H1 (cell line): ENCODE results near the gene CLEC10A. TPM values are rescaled to one million over a fixed set of nuclear protein-coding genes. Genes with fewer than 3 reads are reported as not detected.

Experiments
- CTCF ChIA-PET: fragments of 300-600 bp; sonication (Branson Sonifier 250); formaldehyde crosslinking; loops from one replicate; lab custom pipeline; 2021; ENCODE audit not compliant: partially characterized antibody; lab: Charles Lee
- POLR2A ChIA-PET: fragments of 300-600 bp; sonication (Branson Sonifier 250); formaldehyde crosslinking; loops from one replicate; lab custom pipeline; 2021; ENCODE audit warnings: inconsistent platforms; ENCODE audit not compliant: partially characterized antibody; lab: Charles Lee
- DNase-seq, 2 experiments: peaks; one replicate each; pipeline versions ENCODE4 v3.0.0 to v3.0.0-alpha.2; 2010 to 2022; ENCODE audit warnings: low spot score in 2 of 2, low read depth in 1 of 2, mixed read lengths in 1 of 2
- FAIRE-seq: peaks from 2 replicates; lab custom pipeline; 2011; peaks lifted over from hg19 to GRCh38; lab: Jason Lieb, UNC
- H2AFZ ChIP-seq: 2 replicates; pipeline ENCODE4 v1.8.1; 2012; ENCODE audit warnings: low read length, inconsistent platforms
- H2AK5ac ChIP-seq: 2 replicates; pipeline ENCODE4 v1.6.1; 2013; ENCODE audit warnings: low read depth, low read length
- H2BK120ac ChIP-seq: replicated peaks from 2 replicates; pipeline ENCODE3; 2013; ENCODE audit warnings: low read depth, low read length, inconsistent platforms
- H2BK12ac ChIP-seq: 2 replicates; pipeline ENCODE4 v1.6.1; 2013; ENCODE audit warnings: low read depth, low read length
- H2BK15ac ChIP-seq: 2 replicates; pipeline ENCODE4 v1.6.1; 2013; ENCODE audit warnings: low read length
- H2BK20ac ChIP-seq: 2 replicates; pipeline ENCODE4 v1.6.1; 2013; ENCODE audit warnings: low read length
- H2BK5ac ChIP-seq: 2 replicates; pipeline ENCODE4 v1.6.1; 2013; ENCODE audit warnings: low read depth, low read length
- H3K14ac ChIP-seq: 2 replicates; pipeline ENCODE4 v1.6.1; 2013; ENCODE audit warnings: inconsistent platforms; ENCODE audit not compliant: insufficient read length
- H3K18ac ChIP-seq: 2 replicates; pipeline ENCODE4 v1.6.1; 2013; ENCODE audit warnings: low read length; ENCODE audit errors: extremely low read depth
- H3K23ac ChIP-seq: 2 replicates; pipeline ENCODE4 v1.6.1; 2013; ENCODE audit warnings: inconsistent platforms; ENCODE audit not compliant: insufficient read length
- H3K23me2 ChIP-seq: 2 replicates; pipeline ENCODE4 v1.6.1; 2013; ENCODE audit warnings: low read depth, low read length
- H3K27ac ChIP-seq: 2 replicates; pipeline ENCODE4 v1.6.1; 2011; ENCODE audit warnings: low read depth, low read length, inconsistent platforms
- H3K27me3 ChIP-seq, 4 experiments: replicated peaks in 1 of 4; 1 replicate in 1 of 4; 2 replicates in 3 of 4; pipeline versions ENCODE4 v1.6.1 to v1.8.1; 2011 to 2013; ENCODE audit warnings: low read length in 3 of 4, mild to moderate bottlenecking in 3 of 4, inconsistent platforms in 2 of 4, mixed read lengths in 2 of 4, moderate library complexity in 1 of 4; ENCODE audit not compliant: control insufficient read depth in 3 of 4, insufficient read depth in 3 of 4; ENCODE audit errors: extremely low read depth in 1 of 4
- H3K36me3 ChIP-seq, 4 experiments: 2 replicates each; pipeline versions ENCODE4 v1.6.1 to v1.8.1; 2011 to 2013; ENCODE audit warnings: mild to moderate bottlenecking in 4 of 4, low read length in 3 of 4, moderate library complexity in 2 of 4, control low read depth in 1 of 4, inconsistent platforms in 1 of 4; ENCODE audit not compliant: insufficient read depth in 4 of 4, control insufficient read depth in 2 of 4
- H3K4ac ChIP-seq: replicated peaks from 2 replicates; pipeline ENCODE3; 2013; ENCODE audit warnings: low read length, low read depth, mixed read lengths, inconsistent platforms; ENCODE audit not compliant: insufficient read length
- H3K4me1 ChIP-seq, 4 experiments: replicated peaks in 1 of 4; 1 replicate in 1 of 4; 2 replicates in 3 of 4; pipeline versions ENCODE4 v1.6.1 to v1.8.1; 2011 to 2013; ENCODE audit warnings: low read length in 3 of 4, inconsistent platforms in 2 of 4, mixed read lengths in 1 of 4; ENCODE audit not compliant: insufficient read depth in 4 of 4, control insufficient read depth in 3 of 4
- H3K4me2 ChIP-seq, 2 experiments: 2 replicates each; pipeline versions ENCODE4 v1.6.1 to v1.8.1; 2011 to 2013; ENCODE audit warnings: low read depth in 2 of 2, low read length in 2 of 2, control low read depth in 1 of 2, inconsistent platforms in 1 of 2, mild to moderate bottlenecking in 1 of 2; ENCODE audit not compliant: insufficient read depth in 1 of 2
- H3K4me3 ChIP-seq, 4 experiments: fragments of 200-600, 300-600 bp in 1 of 4; sonication (generic), shearing (Covaris generic), sonication (Bioruptor Twin) in 1 of 4; 2 replicates each; pipeline versions ENCODE4 v1.5.1 to v1.8.1; 2011 to 2016; ENCODE audit warnings: low read length in 4 of 4, low read depth in 3 of 4, control low read depth in 2 of 4, inconsistent platforms in 2 of 4, mild to moderate bottlenecking in 2 of 4, mixed read lengths in 1 of 4, moderate library complexity in 1 of 4; ENCODE audit not compliant: insufficient read depth in 2 of 4; ENCODE audit errors: extremely low read depth in 1 of 4
- H3K56ac ChIP-seq: replicated peaks from 2 replicates; pipeline ENCODE3; 2013; ENCODE audit warnings: low read depth, mild to moderate bottlenecking, mixed read lengths, low read length, inconsistent platforms; ENCODE audit not compliant: insufficient read length
- H3K79me1 ChIP-seq: 2 replicates; pipeline ENCODE4 v1.6.1; 2013; ENCODE audit warnings: low read depth, low read length, control low read depth
- H3K79me2 ChIP-seq, 2 experiments: 2 replicates each; pipeline versions ENCODE4 v1.6.1 to v1.8.1; 2012 to 2013; ENCODE audit warnings: low read length in 2 of 2, mild to moderate bottlenecking in 2 of 2, inconsistent platforms in 1 of 2; ENCODE audit not compliant: insufficient read depth in 2 of 2, control insufficient read depth in 1 of 2
- H3K9ac ChIP-seq, 4 experiments: replicated peaks in 1 of 4; 1 replicate in 1 of 4; 2 replicates in 3 of 4; pipeline versions ENCODE4 v1.6.1 to v1.8.1; 2011 to 2013; ENCODE audit warnings: low read depth in 3 of 4, low read length in 3 of 4, control low read depth in 2 of 4, mild to moderate bottlenecking in 2 of 4, moderate library complexity in 2 of 4, inconsistent platforms in 1 of 4; ENCODE audit errors: extremely low read depth in 1 of 4
- H3K9me3 ChIP-seq, 2 experiments: 2 replicates each; pipeline versions ENCODE4 v1.6.1 to v1.8.1; 2012 to 2013; ENCODE audit warnings: mild to moderate bottlenecking in 2 of 2, moderate library complexity in 2 of 2, control low read depth in 1 of 2, inconsistent platforms in 1 of 2, low read depth in 1 of 2, low read length in 1 of 2, mixed read lengths in 1 of 2; ENCODE audit not compliant: insufficient read depth in 2 of 2
- H4K20me1 ChIP-seq, 2 experiments: replicated peaks in 1 of 2; 2 replicates each; pipeline versions ENCODE3 to v1.8.1; 2011 to 2013; ENCODE audit warnings: inconsistent platforms in 2 of 2, low read length in 2 of 2, mild to moderate bottlenecking in 1 of 2; ENCODE audit not compliant: insufficient read depth in 2 of 2, control insufficient read depth in 1 of 2
- H4K5ac ChIP-seq: 2 replicates; pipeline ENCODE4 v1.6.1; 2013; ENCODE audit warnings: low read length, low read depth, mixed read lengths, inconsistent platforms; ENCODE audit not compliant: insufficient read length
- H4K8ac ChIP-seq: 2 replicates; pipeline ENCODE4 v1.8.0; 2013; ENCODE audit warnings: mild to moderate bottlenecking, moderate library complexity, low read length, inconsistent platforms; ENCODE audit not compliant: insufficient read depth; ENCODE audit errors: extremely low read depth
- H4K91ac ChIP-seq: replicated peaks from 2 replicates; pipeline ENCODE3; 2013; ENCODE audit warnings: low read length, mixed read lengths, inconsistent platforms; ENCODE audit not compliant: insufficient read length
- CBX5 ChIP-seq: fragments of 300-800, 300-1000 bp; sonication (generic); IDR thresholded peaks from 2 replicates; pipeline ENCODE4 v1.7.1; 2016; ENCODE audit warnings: antibody characterized with exemption, low read length, low read depth
- KDM1A ChIP-seq: fragments of 200-600, 300-600 bp; sonication (generic); IDR thresholded peaks from 2 replicates; pipeline ENCODE4 v1.7.1; 2016; ENCODE audit warnings: mild to moderate bottlenecking, low read length, borderline replicate concordance
- POLR2A ChIP-seq, 2 experiments: IDR thresholded peaks; 1 replicate in 1 of 2; 2 replicates in 1 of 2; pipeline ENCODE4 v1.6.1; 2011; ENCODE audit warnings: low read depth in 2 of 2, low read length in 2 of 2, mild to moderate bottlenecking in 2 of 2; ENCODE audit errors: control extremely low read depth in 1 of 2
- POLR2AphosphoS5 ChIP-seq: IDR thresholded peaks from 2 replicates; pipeline ENCODE4 v1.6.1; 2011; ENCODE audit warnings: low read depth, low read length
- RAD21 ChIP-seq, 2 experiments: IDR thresholded peaks in 1 of 2; conservative IDR thresholded peaks in 1 of 2; 2 replicates each; pipeline ENCODE4 v1.6.1; 2011; ENCODE audit warnings: low read depth in 2 of 2, low read length in 2 of 2, improper control_type of control experiment in 1 of 2, inconsistent platforms in 1 of 2, mild to moderate bottlenecking in 1 of 2, moderate library complexity in 1 of 2
- RXRA ChIP-seq: IDR thresholded peaks from 2 replicates; pipeline ENCODE4 v1.6.1; 2011; ENCODE audit warnings: low read depth, mild to moderate bottlenecking, low read length, moderate library complexity; ENCODE audit not compliant: insufficient read depth
- SAP30 ChIP-seq: fragments of 300-600 bp; sonication (generic); IDR thresholded peaks from 2 replicates; pipeline ENCODE4 v1.7.1; 2012; ENCODE audit warnings: low read length, moderate library complexity, mild to moderate bottlenecking, inconsistent platforms; ENCODE audit not compliant: insufficient read depth, insufficient replicate concordance
- SIN3A ChIP-seq, 2 experiments: IDR thresholded peaks in 1 of 2; conservative IDR thresholded peaks in 1 of 2; 2 replicates each; pipeline ENCODE4 v1.6.1; 2011 to 2012; ENCODE audit warnings: low read length in 2 of 2, improper control_type of control experiment in 1 of 2, low read depth in 1 of 2, mild to moderate bottlenecking in 1 of 2
- TCF12 ChIP-seq: IDR thresholded peaks from 2 replicates; pipeline ENCODE4 v1.6.1; 2011; ENCODE audit warnings: low read depth, mild to moderate bottlenecking, low read length
- WGBS, 2 experiments: shearing (Covaris generic) in 1 of 2; methylation state at CpG; one replicate each; pipeline versions ENCODE4 v1.1.6 to v1.1.7; 2013 to 2015; ENCODE audit warnings: low lambda C conversion rate in 2 of 2, mixed read lengths in 2 of 2, inconsistent platforms in 1 of 2, low coverage in 1 of 2, missing lambda C conversion rate in 1 of 2; ENCODE audit not compliant: insufficient replicate concordance in 2 of 2, insufficient coverage in 1 of 2, insufficient read length in 1 of 2; ENCODE audit errors: extremely low coverage in 1 of 2, missing lambda C conversion rate in 1 of 2; 5-methylcytosine and 5-hydroxymethylcytosine counted together
- polyA plus RNA-seq, 7 experiments: library from polyadenylated mRNA; depleted of rRNA in 3 of 7; stranded (reverse) in 5 of 7; unstranded in 2 of 7; fragments of >200 nt in 5 of 7; fragments of 200-250 nt in 2 of 7; gene quantifications; 1 replicate in 5 of 7; 2 replicates in 1 of 7; 4 replicates in 1 of 7; pipeline versions ENCODE4 v1.2.1 to v1.2.3, GENCODE V29; 2011 to 2013; ENCODE audit warnings: missing spikeins in 2 of 7, mixed read lengths in 2 of 7
- total RNA-seq: library from RNA; stranded (reverse); fragmentation: NEBNext Ultra II Directional; extraction: Animal tissue kit (Norgen Biotek cat#: 25700); gene quantifications from 2 replicates; pipeline ENCODE4 v1.2.1, GENCODE V29; 2021
- TF ChIP-seq, protein P1 (sequence below): IDR thresholded peaks from 2 replicates; pipeline ENCODE4 v1.6.1; 2012; ENCODE audit warnings: inconsistent platforms

Gene CLEC10A
- total and polyA plus RNA-seq, 2 of the 8 experiments (the other 6 are each of a cell fraction or from before 2014, with no cell fraction given): not detected

DNA sequence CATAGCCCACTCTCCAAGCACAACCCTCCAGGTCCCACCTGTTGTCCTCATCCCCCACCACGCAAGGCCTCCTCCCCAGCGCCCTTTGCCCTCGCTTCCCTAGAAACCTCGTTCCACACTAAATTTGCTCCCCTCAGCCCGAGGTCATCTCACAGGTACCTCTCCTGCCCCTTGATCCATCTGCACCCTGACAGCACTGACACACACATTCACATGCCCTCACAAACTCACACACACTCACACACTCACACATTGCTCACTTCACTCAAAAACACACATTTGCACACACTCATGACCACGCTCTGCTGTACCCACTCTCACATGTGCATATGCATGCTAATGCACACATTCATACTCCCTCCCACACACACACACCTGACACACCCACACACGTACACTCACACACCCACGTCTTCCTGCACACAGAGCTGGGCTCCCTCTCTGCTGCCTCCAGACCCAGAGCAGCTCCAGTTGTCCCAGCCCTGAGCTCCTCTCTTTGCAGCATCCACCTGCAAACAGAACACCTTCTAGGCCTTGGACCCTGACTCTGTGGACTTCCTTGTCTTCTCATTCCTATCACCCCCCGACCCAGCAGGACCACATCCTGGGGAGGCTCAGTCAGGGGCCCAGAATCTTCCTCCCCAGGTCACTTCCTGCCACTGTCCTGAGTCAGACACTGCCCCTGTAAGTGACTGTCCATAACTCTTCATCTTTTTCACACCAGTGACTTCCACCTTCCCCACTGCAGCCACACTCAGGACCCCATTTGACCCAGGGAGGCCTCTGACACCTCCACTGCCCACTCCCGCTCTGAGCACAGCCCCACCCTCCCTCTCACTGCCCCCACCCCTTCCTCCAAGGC lies 29.6 kb upstream of the CLEC10A start:
- Histone ChIP-seq H4K91ac (no peak overlapping the region), H3K14ac (no peak overlapping the region), H3K27me3 (no peaks in the 10 kb centered on the region), H2BK5ac (peak overlapping the region; percentile 77; the same call in 1 of the 2 replicates), H2BK12ac (peak overlapping the region; percentile 53; the same call in 1 of the 2 replicates), H3K4me2 (no peak overlapping the region), H3K36me3 (no peaks in the 10 kb centered on the region), H4K5ac (no peak overlapping the region), H3K23me2 (peaks cover 11% of the 10 kb centered on the region), H3K4me1 (peaks cover 0 to 7% (median 1%) of the 10 kb centered on the region in 4 experiments; a peak in 4 of 7 replicates), H3K9ac (no peak overlapping the region), H2BK120ac (peak overlapping the region; percentile 64), H3K79me1 (peaks cover 2% of the 10 kb centered on the region; the same call in 1 of the 2 replicates), H4K20me1 (peaks cover 0 to 9% of the 10 kb centered on the region in 2 experiments), H3K23ac (no peak overlapping the region), H3K79me2 (no peaks in the 10 kb centered on the region), H3K9me3 (no peaks in the 10 kb centered on the region), H4K8ac (no peak overlapping the region; the same call in 1 of the 2 replicates), H3K18ac (peak overlapping the region; percentile 48; the same call in 1 of the 2 replicates), H2BK20ac (peak overlapping the region; percentile 86; the same call in 1 of the 2 replicates), H3K56ac (no peak overlapping the region), H3K4me3 (no peak overlapping the region), H2AK5ac (0 out of 2 replicates have a peak overlapping the region, but pooled peaks have one; percentile 32), H2BK15ac (peak overlapping the region; percentile 66; the same call in 1 of the 2 replicates), H3K27ac (no peak overlapping the region), H2AFZ (no peak overlapping the region), H3K4ac (no peak overlapping the region)
- DNase-seq: no peak
- no peak for TF ChIP-seq POLR2A (IDR thresholded peaks at IDR 0.05; ENCODE audit: control extremely low read depth in 1 of 2, low read depth in 2 of 2, low read length in 2 of 2)
- TF ChIP-seq CBX5: no peak
- TF ChIP-seq RAD21 (IDR thresholded peaks at IDR 0.05 in 1 of 2, conservative IDR thresholded peaks at IDR 0.05 in 1 of 2; ENCODE audit: low read depth in 2 of 2, low read length in 2 of 2): no peak
- TF ChIP-seq, protein P1, sequence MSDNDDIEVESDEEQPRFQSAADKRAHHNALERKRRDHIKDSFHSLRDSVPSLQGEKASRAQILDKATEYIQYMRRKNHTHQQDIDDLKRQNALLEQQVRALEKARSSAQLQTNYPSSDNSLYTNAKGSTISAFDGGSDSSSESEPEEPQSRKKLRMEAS: no peak
- TF ChIP-seq SIN3A (conservative IDR thresholded peaks at IDR 0.05 in 1 of 2, IDR thresholded peaks at IDR 0.05 in 1 of 2; ENCODE audit: low read depth in 1 of 2, low read length in 2 of 2): no peak
- no peak for TF ChIP-seq KDM1A
- TF ChIP-seq TCF12: no peak
- no peak for TF ChIP-seq RXRA
- TF ChIP-seq POLR2AphosphoS5: no peak
- no peak for TF ChIP-seq SAP30
- 85% methylated on average over 9 of the region's 10 CpGs; no CpG with 5 or more reads in 1 of the 2 experiments for WGBS, 2 experiments
- FAIRE-seq: no peak
- CTCF ChIA-PET: interaction anchor here (0.6 to 3.2 kb wide), 7 partner anchors 8 to 64 kb away, joined by 3 to 21 read pairs (median 5); no protein-coding TSS in a partner anchor
- POLR2A ChIA-PET: no interaction called here
